GM12891 (cell line): ENCODE results near the gene RTL10.

Experiments used
- POLR2A ChIP-seq: IDR thresholded peaks from 2 replicates; pipeline ENCODE4 v1.6.1; 2011; ENCODE audit warnings: low read depth, low read length, control low read depth
- POLR2AphosphoS5 ChIP-seq: IDR thresholded peaks from 2 replicates; pipeline ENCODE4 v1.6.1; 2011; ENCODE audit warnings: low read depth, low read length, control low read depth
- TAF1 ChIP-seq: IDR thresholded peaks from 2 replicates; pipeline ENCODE4 v1.6.1; 2011; ENCODE audit warnings: low read depth, low read length, control low read depth

GRCh38 chr22:19879246-19879570 is 24.5 kb upstream of the RTL10 start:
- TF ChIP-seq TAF1 = no peak
- no peak for TF ChIP-seq POLR2A
- TF ChIP-seq POLR2AphosphoS5 = no peak
